Type B pancreatic cell (in vitro differentiated cells): ENCODE measurements around the gene COASY. TPM values are rescaled to one million over a fixed set of nuclear protein-coding genes. Genes with fewer than 3 reads are reported as not detected.
A peak's percentile ranks its signal among the peaks of the same experiment; 100 is the strongest.
"Not testable (repeated sequence)": the region's sequence is repeated elsewhere in the genome, so short reads cannot be mapped to it uniquely, and the experiment has no call there.

ENCODE experiments used
- DNase-seq: peaks from one replicate; pipeline ENCODE4 v3.0.0; 2021; ENCODE audit warnings: mixed read lengths; ENCODE audit not compliant: unreplicated experiment; ENCODE audit errors: extremely low spot score
- H3K27ac Mint-ChIP-seq: 2 replicates; pipeline ENCODE4 v1.8.0; 2021; ENCODE audit warnings: mild to moderate bottlenecking, mixed read lengths
- H3K27me3 Mint-ChIP-seq: 2 replicates; pipeline ENCODE4 v1.8.0; 2021; ENCODE audit warnings: mixed read lengths
- H3K36me3 Mint-ChIP-seq: 2 replicates; pipeline ENCODE4 v1.8.0; 2021; ENCODE audit warnings: mixed read lengths
- H3K4me1 Mint-ChIP-seq: one replicate; pipeline ENCODE4 v1.8.0; 2021; ENCODE audit warnings: mixed read lengths; ENCODE audit not compliant: unreplicated experiment
- H3K4me3 Mint-ChIP-seq: 2 replicates; pipeline ENCODE4 v1.8.0; 2021; ENCODE audit warnings: mild to moderate bottlenecking, mixed read lengths
- H3K9me3 Mint-ChIP-seq: 2 replicates; pipeline ENCODE4 v1.8.0; 2021; ENCODE audit warnings: mixed read lengths
- CTCF ChIP-seq: fragments of 200-600 bp; sonication (generic); conservative IDR thresholded peaks from 2 replicates; pipeline ENCODE4 v1.5.0; 2021; ENCODE audit warnings: antibody characterized with exemption, mild to moderate bottlenecking
- total RNA-seq: library from RNA; stranded (reverse); gene quantifications from 2 replicates; pipeline ENCODE4 v1.2.1, GENCODE V29; 2021; ENCODE audit warnings: low replicate concordance

COASY gene
- total RNA-seq, 1 donor from 2014 or later, result 78.0 TPM

- no peaks in the 10 kb centered on the region for H3K9me3 Mint-ChIP-seq
- H3K4me3 Mint-ChIP-seq, result peak overlapping the region; percentile 90
- H3K27ac Mint-ChIP-seq, result no peak overlapping the region
Observed at GRCh38 chr17:42537826-42538451, 24.0 kb upstream of the COASY start.

GRCh38 chr17:42538482-42538881, 23.5 kb upstream of the COASY start:
- peaks cover 3% of the 10 kb centered on the region for H3K36me3 Mint-ChIP-seq
- H3K27me3 Mint-ChIP-seq, result no peaks in the 10 kb centered on the region
- no peaks in the 10 kb centered on the region for H3K9me3 Mint-ChIP-seq
- DNase-seq, result no peak
- TF ChIP-seq CTCF, result no peak
- no peak overlapping the region for H3K27ac Mint-ChIP-seq
- H3K4me3 Mint-ChIP-seq, result no peak overlapping the region
- peaks cover 11% of the 10 kb centered on the region for H3K4me1 Mint-ChIP-seq

More at GRCh38 chr17:42537826-42538451, 24.0 kb upstream of the COASY start:
- Mint-ChIP-seq H3K36me3 (peaks cover 3% of the 10 kb centered on the region), H3K27me3 (no peaks in the 10 kb centered on the region), H3K4me1 (peaks cover 11% of the 10 kb centered on the region)
- TF ChIP-seq CTCF, result no peak
- no peak for DNase-seq

GRCh38 chr17:42540558-42540957, 21.4 kb upstream of the COASY start:
- not testable (repeated sequence) for H3K9me3 Mint-ChIP-seq, H3K27ac Mint-ChIP-seq, H3K4me1 Mint-ChIP-seq, H3K4me3 Mint-ChIP-seq, H3K27me3 Mint-ChIP-seq, H3K36me3 Mint-ChIP-seq, DNase-seq

- no peak for DNase-seq
- H3K27me3 Mint-ChIP-seq, result no peaks in the 10 kb centered on the region
- H3K36me3 Mint-ChIP-seq, result peaks cover 3% of the 10 kb centered on the region
- H3K9me3 Mint-ChIP-seq, result no peaks in the 10 kb centered on the region
- TF ChIP-seq CTCF, result no peak
- peaks cover 5% of the 10 kb centered on the region for H3K4me1 Mint-ChIP-seq
- no peak overlapping the region for H3K27ac Mint-ChIP-seq
- H3K4me3 Mint-ChIP-seq, result no peak overlapping the region
Observed at GRCh38 chr17:42541041-42541833, 20.7 kb upstream of the COASY start.

GRCh38 chr17:42543190-42544079, 18.5 kb upstream of the COASY start:
- Mint-ChIP-seq H3K4me1 (no peaks in the 10 kb centered on the region), H3K27me3 (no peaks in the 10 kb centered on the region), H3K4me3 (no peak overlapping the region), H3K36me3 (no peaks in the 10 kb centered on the region), H3K27ac (no peak overlapping the region), H3K9me3 (no peaks in the 10 kb centered on the region)
- no peak for DNase-seq
- no peak for TF ChIP-seq CTCF
